Pancreas (tissue), 10 donors: ENCODE results near the gene HOMER1. TPM values are rescaled to one million over a fixed set of nuclear protein-coding genes. Genes with fewer than 3 reads are reported as not detected.

Experiments
- ATAC-seq, 4 donors: fragments of 200-7000 bp; cut with Tn5 transposase; one replicate each; pipeline versions ENCODE4 v1.8.0 to v1.9.1; 2020; ENCODE audit warnings: mild to moderate bottlenecking in 4 of 4, moderate library complexity in 4 of 4
- DNase-seq, 6 donors: peaks; one replicate each; pipeline ENCODE4 v3.0.0-alpha.2; 2020
- FAIRE-seq: peaks from 2 replicates; lab custom pipeline; 2012; peaks lifted over from hg19 to GRCh38; lab: Jason Lieb, UNC
- H3K27ac ChIP-seq, 4 donors: fragments of 200-600 bp; sonication (generic); 1 replicate in 3 of 4; 2 replicates in 1 of 4; pipeline versions ENCODE4 v1.5.0 to v1.8.0; 2020
- H3K27me3 ChIP-seq, 4 donors: fragments of 200-600 bp; one replicate each; pipeline ENCODE4 v1.8.0; 2021
- H3K36me3 ChIP-seq, 3 donors: fragments of 200-600 bp; sonication (generic) in 1 of 3; one replicate each; pipeline versions ENCODE4 v1.5.0 to v1.8.0; 2020 to 2021
- H3K4me1 ChIP-seq, 3 donors: fragments of 200-600 bp; one replicate each; pipeline ENCODE4 v1.8.0; 2021
- H3K4me3 ChIP-seq, 4 donors: fragments of 200-600 bp; sonication (generic) in 2 of 4; one replicate each; pipeline versions ENCODE4 v1.5.0 to v1.8.0; 2020 to 2021
- H3K9me3 ChIP-seq, 4 donors: fragments of 200-600 bp; one replicate each; pipeline ENCODE4 v1.8.0; 2021
- CTCF ChIP-seq, 4 donors: fragments of 200-600 bp; sonication (generic) in 3 of 4; IDR thresholded peaks; one replicate each; pipeline versions ENCODE4 v1.5.0 to v1.8.0; 2021; ENCODE audit warnings: antibody characterized with exemption in 4 of 4
- WGBS, 2 donors: extraction: QIAGEN DNeasy Blood & Tissue Kit; methylation state at CpG; one replicate each; pipeline ENCODE4 v1.1.7; 2013; 5-methylcytosine and 5-hydroxymethylcytosine counted together
- intact Hi-C, 3 donors: fragments of 100-400 bp; cut with DNase I; formaldehyde crosslinking; loops; one replicate each; pipeline versions ENCODE4 v1.11.1 to v1.14.2; 2022
- polyA plus RNA-seq, 2 donors: library from polyadenylated mRNA; stranded (reverse); fragments of 200-250 nt; gene quantifications; one replicate each; pipeline ENCODE4 v1.2.3, GENCODE V29; 2013
- total RNA-seq, 6 donors: library from RNA; stranded (reverse); fragmentation: NEBNext Ultra II Directional in 4 of 6; extraction: Animal tissue kit (Norgen Biotek cat#: 25700) in 4 of 6; gene quantifications; one replicate each; pipeline versions ENCODE4 v1.2.1 to v1.2.4, GENCODE V29; 2021 to 2023
- donor health status: healthy with polysubstance abuse.
- donor health status: DM: no; HTN: no; CAD: no; lungs with moderate emphysema.
- donor health status: DM: no; HTN: no; CAD: no.
- donor health status: control.
- donor health status: control.
- donor health status: Bipolar disorder and iron deficiency.
- donor health status: DM: yes; HTN: yes; CAD: no.
- donor health status: DM: no; HTN: no; CAD: no.
- donor health status: DM: no; HTN: no; CAD: no.
- donor health status: DM: yes; HTN: yes; CAD: no.

Gene HOMER1
- total and polyA plus RNA-seq, 8 donors = 0.56 to 3.6 (median 1.3) TPM

GRCh38 chr5:79456890-79457583 lies 56.9 kb downstream of the HOMER1 start:
- FAIRE-seq (no peak), ATAC-seq (peak in 2 of 4 donors; percentile 40 to 44), DNase-seq (no peak)
- H3K4me3 ChIP-seq = no peak overlapping the region
- H3K27me3 ChIP-seq = no peaks in the 10 kb centered on the region
- H3K27ac ChIP-seq = no peak overlapping the region
- H3K36me3 ChIP-seq = no peaks in the 10 kb centered on the region
- no peak for TF ChIP-seq CTCF (IDR thresholded peaks at IDR 0.05)
- H3K9me3 ChIP-seq = no peaks in the 10 kb centered on the region
- WGBS, 2 donors = 64 to 67% methylated on average over 2 of the region's 2 CpGs
- intact Hi-C loops = no loop called here
- H3K4me1 ChIP-seq = peaks cover 0 to 5% (median 0%) of the 10 kb centered on the region in 3 donors

DNA sequence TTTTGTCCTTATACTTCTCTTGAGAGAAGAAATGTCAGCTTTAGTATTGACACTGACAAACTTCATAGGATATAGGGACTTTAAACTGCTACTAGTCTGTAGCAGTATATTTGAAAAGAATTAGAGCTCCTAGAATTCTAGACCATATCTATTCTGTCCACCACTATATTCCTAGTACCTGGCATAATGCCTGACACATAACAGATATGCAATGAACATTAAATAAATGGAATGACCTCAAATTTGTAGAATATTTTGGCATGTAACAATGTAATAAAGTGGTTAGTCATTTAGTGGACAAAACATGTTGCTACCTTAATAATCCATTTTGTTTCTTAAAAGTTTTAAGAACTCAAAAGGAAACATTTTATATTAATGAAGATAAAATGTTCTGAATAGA lies 57.5 kb downstream of the HOMER1 start:
- DNase-seq = no peak
- no peaks in the 10 kb centered on the region for H3K27me3 ChIP-seq
- intact Hi-C loops = no loop called here
- no peak for ATAC-seq
- no peak for FAIRE-seq
- H3K9me3 ChIP-seq = no peaks in the 10 kb centered on the region
- H3K4me1 ChIP-seq = peaks cover 0 to 5% (median 0%) of the 10 kb centered on the region in 3 donors
- no peaks in the 10 kb centered on the region for H3K36me3 ChIP-seq
- no peak overlapping the region for H3K4me3 ChIP-seq
- no peak overlapping the region for H3K27ac ChIP-seq
- TF ChIP-seq CTCF (IDR thresholded peaks at IDR 0.05) = no peak

DNA sequence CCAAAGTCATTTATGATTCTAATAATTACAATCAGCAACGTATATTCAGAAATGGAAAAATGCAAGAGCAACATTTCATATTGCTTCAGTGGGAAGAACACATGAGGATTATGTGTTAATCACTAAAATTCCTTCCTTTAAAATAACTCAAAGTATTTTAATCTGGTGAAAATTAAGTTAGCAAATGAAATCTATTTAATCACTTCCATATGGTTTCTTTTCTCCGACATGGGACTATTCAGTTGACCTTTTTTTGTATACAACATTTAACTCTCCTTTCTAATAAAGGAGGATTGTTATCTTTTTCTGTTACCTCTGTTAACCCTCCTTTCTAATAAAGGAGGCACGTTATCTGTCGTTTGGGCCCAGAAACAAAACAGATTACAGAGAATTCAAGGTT lies 59.9 kb downstream of the HOMER1 start:
- 48 to 62% methylated on average over 4 of the region's 4 CpGs for WGBS, 2 donors
- ATAC-seq = no peak
- H3K27me3 ChIP-seq = no peaks in the 10 kb centered on the region
- no peak for TF ChIP-seq CTCF (IDR thresholded peaks at IDR 0.05)
- no peak for DNase-seq
- H3K27ac ChIP-seq = no peak overlapping the region
- peaks cover 0 to 5% (median 0%) of the 10 kb centered on the region in 3 donors for H3K4me1 ChIP-seq
- no peak for FAIRE-seq
- H3K4me3 ChIP-seq = no peak overlapping the region
- no peaks in the 10 kb centered on the region for H3K9me3 ChIP-seq
- no peaks in the 10 kb centered on the region for H3K36me3 ChIP-seq
- intact Hi-C loops = no loop called here

GRCh38 chr5:79448336-79448735 lies 65.6 kb downstream of the HOMER1 start:
- FAIRE-seq = no peak
- Histone ChIP-seq H3K4me1 (no peaks in the 10 kb centered on the region), H3K27me3 (no peaks in the 10 kb centered on the region), H3K36me3 (no peaks in the 10 kb centered on the region), H3K4me3 (no peak overlapping the region), H3K9me3 (no peaks in the 10 kb centered on the region), H3K27ac (no peak overlapping the region)
- ATAC-seq = no peak
- TF ChIP-seq CTCF (IDR thresholded peaks at IDR 0.05) = no peak
- WGBS, 2 donors = 35 to 44% methylated on average over 2 of the region's 2 CpGs
- DNase-seq = no peak
- intact Hi-C loops = no loop called here

GRCh38 chr5:79436821-79437220 lies 77.1 kb downstream of the HOMER1 start:
- 72 to 79% methylated on average over 2 of the region's 2 CpGs for WGBS, 2 donors

More at GRCh38 chr5:79436821-79437220, 77.1 kb downstream of the HOMER1 start:
- H3K27me3 ChIP-seq = no peaks in the 10 kb centered on the region
- no peak for ATAC-seq
- no peak for TF ChIP-seq CTCF (IDR thresholded peaks at IDR 0.05)
- no peaks in the 10 kb centered on the region for H3K4me1 ChIP-seq
- no peak overlapping the region for H3K4me3 ChIP-seq
- FAIRE-seq = peak; percentile 20
- no peak for DNase-seq
- H3K36me3 ChIP-seq = no peaks in the 10 kb centered on the region
- H3K27ac ChIP-seq = no peak overlapping the region
- H3K9me3 ChIP-seq = no peaks in the 10 kb centered on the region
- intact Hi-C loops = no loop called here
